ENCODE data around the gene CPED1. TPM values are rescaled to one million over a fixed set of nuclear protein-coding genes. Genes with fewer than 3 reads are reported as not detected.

CPED1 gene
- total RNA-seq, 1 experiment from 2014 or later = 0.44 TPM

GRCh38 chr7:120998520-120998919 lies 10.0 kb downstream of the CPED1 start (continued):
- TF ChIP-seq NFYB (CRISPR knock-in tag; conservative IDR thresholded peaks at IDR 0.05; ENCODE audit: low read depth) (no peak), ZNF317 (CRISPR knock-in tag; IDR thresholded peaks at IDR 0.05; ENCODE audit: borderline replicate concordance, low read depth) (no peak), FOXJ3 (CRISPR knock-in tag; IDR thresholded peaks at IDR 0.05; ENCODE audit: borderline replicate concordance) (no peak), TP53 (CRISPR knock-in tag; IDR thresholded peaks at IDR 0.05) (no peak), ZNF532 (CRISPR knock-in tag; IDR thresholded peaks at IDR 0.05; ENCODE audit: borderline replicate concordance) (no peak), E2F4 (CRISPR knock-in tag; IDR thresholded peaks at IDR 0.05; ENCODE audit: borderline replicate concordance, low read depth) (no peak), HMGXB4 (CRISPR knock-in tag; IDR thresholded peaks at IDR 0.05) (no peak)
- TF ChIP-seq, protein P1, sequence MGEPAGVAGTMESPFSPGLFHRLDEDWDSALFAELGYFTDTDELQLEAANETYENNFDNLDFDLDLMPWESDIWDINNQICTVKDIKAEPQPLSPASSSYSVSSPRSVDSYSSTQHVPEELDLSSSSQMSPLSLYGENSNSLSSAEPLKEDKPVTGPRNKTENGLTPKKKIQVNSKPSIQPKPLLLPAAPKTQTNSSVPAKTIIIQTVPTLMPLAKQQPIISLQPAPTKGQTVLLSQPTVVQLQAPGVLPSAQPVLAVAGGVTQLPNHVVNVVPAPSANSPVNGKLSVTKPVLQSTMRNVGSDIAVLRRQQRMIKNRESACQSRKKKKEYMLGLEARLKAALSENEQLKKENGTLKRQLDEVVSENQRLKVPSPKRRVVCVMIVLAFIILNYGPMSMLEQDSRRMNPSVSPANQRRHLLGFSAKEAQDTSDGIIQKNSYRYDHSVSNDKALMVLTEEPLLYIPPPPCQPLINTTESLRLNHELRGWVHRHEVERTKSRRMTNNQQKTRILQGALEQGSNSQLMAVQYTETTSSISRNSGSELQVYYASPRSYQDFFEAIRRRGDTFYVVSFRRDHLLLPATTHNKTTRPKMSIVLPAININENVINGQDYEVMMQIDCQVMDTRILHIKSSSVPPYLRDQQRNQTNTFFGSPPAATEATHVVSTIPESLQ (CRISPR knock-in tag; IDR thresholded peaks at IDR 0.05) = no peak

- CTCF ChIA-PET = interaction anchor here (1.2 kb wide), 1 partner anchor 11 kb away, joined by 3 read pairs; the partner anchor contains the start of gene CPED1
- Mint-ChIP-seq H3K27ac (no peak overlapping the region), H3K4me1 (peaks cover 14% of the 10 kb centered on the region), H3K4me3 (no peak overlapping the region), H3K27me3 (ENCODE audit: low read depth) (no peaks in the 10 kb centered on the region), H3K9me3 (no peaks in the 10 kb centered on the region), H3K36me3 (no peaks in the 10 kb centered on the region)
- POLR2A ChIA-PET = no interaction called here
- ATAC-seq = no peak
- no peak for DNase-seq (ENCODE audit: low spot score)
- TF ChIP-seq TP53 (CRISPR knock-in tag; IDR thresholded peaks at IDR 0.05) = no peak
Measured at GRCh38 chr7:120998996-120999565, 10.6 kb downstream of the CPED1 start.

DNA sequence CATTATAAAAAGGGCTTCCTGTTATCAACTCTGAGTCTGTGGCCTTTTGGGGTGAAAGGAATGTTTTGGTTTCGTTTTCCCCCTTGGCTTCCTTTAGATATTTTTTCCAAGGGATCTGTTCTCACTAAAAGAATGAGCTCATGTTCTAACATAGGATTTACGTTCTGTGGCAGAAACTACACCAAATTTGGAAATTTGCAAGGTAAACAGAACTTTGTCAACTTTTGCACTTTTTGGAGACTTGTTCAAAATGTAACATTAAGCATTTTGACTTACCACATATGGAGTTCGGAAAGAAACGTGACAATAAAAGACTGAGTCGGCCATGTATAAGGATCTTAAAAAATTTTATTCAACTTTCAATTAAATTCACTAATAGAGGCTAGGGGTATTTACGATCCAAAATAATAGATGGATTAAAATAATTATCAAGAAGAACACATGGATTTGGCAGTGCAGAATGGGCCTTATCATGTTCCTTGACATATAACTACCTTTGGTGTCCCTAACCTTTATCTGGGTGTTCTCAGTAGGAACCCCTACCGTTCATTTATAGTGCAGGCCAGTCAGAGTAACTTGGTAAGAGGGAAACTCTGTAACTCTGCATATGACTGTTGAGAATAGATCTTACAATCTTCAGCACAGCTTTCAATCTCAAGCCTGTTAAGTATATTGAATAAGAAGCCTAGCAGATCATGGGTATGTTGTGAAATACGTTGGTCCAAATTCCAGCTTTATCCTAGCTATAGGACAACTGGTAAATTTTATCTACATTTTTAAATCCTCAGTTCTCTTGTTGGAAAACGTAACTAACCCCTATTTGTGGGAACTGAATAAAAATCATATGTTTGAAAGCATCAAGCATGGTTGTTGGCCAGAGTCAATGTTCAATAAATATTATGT lies 11.8 kb downstream of the CPED1 start:
- ATAC-seq (no peak), DNase-seq (ENCODE audit: low spot score) (no peak)
- peaks cover 4% of the 10 kb centered on the region for H3K9me3 Mint-ChIP-seq
- H3K4me1 Mint-ChIP-seq = peaks cover 14% of the 10 kb centered on the region
- ChIA-PET POLR2A (no interaction called here), CTCF (interaction anchor here (1.3 to 1.5 kb wide), 3 partner anchors 11 to 14 kb away, joined by 3 to 4 read pairs (median 3); partner anchors contain the start of gene CPED1)
- H3K27ac Mint-ChIP-seq = peak overlapping the region; percentile 65; the same call in 1 of the 2 replicates
- H3K36me3 Mint-ChIP-seq = no peaks in the 10 kb centered on the region
- no peak overlapping the region for H3K4me3 Mint-ChIP-seq
- H3K27me3 Mint-ChIP-seq (ENCODE audit: low read depth) = no peaks in the 10 kb centered on the region
- no peak for TF ChIP-seq ZNF671 (CRISPR knock-in tag; IDR thresholded peaks at IDR 0.05)
- TF ChIP-seq SOX15 (CRISPR knock-in tag; IDR thresholded peaks at IDR 0.05) = no peak
- TF ChIP-seq GABPB1 (CRISPR knock-in tag; IDR thresholded peaks at IDR 0.05) = no peak
- TF ChIP-seq ZNF425 (CRISPR knock-in tag; conservative IDR thresholded peaks at IDR 0.05) = no peak
- TF ChIP-seq HMGA2 (CRISPR knock-in tag; IDR thresholded peaks at IDR 0.05) = no peak
- TF ChIP-seq ELF4 (CRISPR knock-in tag; IDR thresholded peaks at IDR 0.05; ENCODE audit: low read depth) = no peak
- TF ChIP-seq, protein P2, sequence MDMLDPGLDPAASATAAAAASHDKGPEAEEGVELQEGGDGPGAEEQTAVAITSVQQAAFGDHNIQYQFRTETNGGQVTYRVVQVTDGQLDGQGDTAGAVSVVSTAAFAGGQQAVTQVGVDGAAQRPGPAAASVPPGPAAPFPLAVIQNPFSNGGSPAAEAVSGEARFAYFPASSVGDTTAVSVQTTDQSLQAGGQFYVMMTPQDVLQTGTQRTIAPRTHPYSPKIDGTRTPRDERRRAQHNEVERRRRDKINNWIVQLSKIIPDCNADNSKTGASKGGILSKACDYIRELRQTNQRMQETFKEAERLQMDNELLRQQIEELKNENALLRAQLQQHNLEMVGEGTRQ (CRISPR knock-in tag; IDR thresholded peaks at IDR 0.05) = no peak
- no peak for TF ChIP-seq SMAD3 (CRISPR knock-in tag; IDR thresholded peaks at IDR 0.05; ENCODE audit: borderline replicate concordance)
- TF ChIP-seq ZNF219 (CRISPR knock-in tag; IDR thresholded peaks at IDR 0.05; ENCODE audit: borderline replicate concordance) = no peak

All from WTC11 (cell line).